Thyroid gland (tissue), 4 donors: Measurements from ENCODE around the gene SLC45A2.

Source experiments
- POLR2A ChIP-seq, 2 donors: fragments of 450-650 bp; IDR thresholded peaks; one replicate each; pipeline ENCODE4 v1.6.1; 2017; ENCODE audit warnings: antibody characterized with exemption in 2 of 2, mild to moderate bottlenecking in 2 of 2, moderate library complexity in 1 of 2
- TF ChIP-seq, protein P1 (sequence below), 6 experiments: fragments of 200-600 bp in 3 of 6; fragments of 450-650 bp in 3 of 6; sonication (generic) in 3 of 6; IDR thresholded peaks; one replicate each; pipeline ENCODE4 v1.5.1; 2016 to 2019; ENCODE audit warnings: antibody characterized with exemption in 6 of 6, mild to moderate bottlenecking in 2 of 6, inconsistent platforms in 1 of 6, moderate library complexity in 1 of 6

DNA sequence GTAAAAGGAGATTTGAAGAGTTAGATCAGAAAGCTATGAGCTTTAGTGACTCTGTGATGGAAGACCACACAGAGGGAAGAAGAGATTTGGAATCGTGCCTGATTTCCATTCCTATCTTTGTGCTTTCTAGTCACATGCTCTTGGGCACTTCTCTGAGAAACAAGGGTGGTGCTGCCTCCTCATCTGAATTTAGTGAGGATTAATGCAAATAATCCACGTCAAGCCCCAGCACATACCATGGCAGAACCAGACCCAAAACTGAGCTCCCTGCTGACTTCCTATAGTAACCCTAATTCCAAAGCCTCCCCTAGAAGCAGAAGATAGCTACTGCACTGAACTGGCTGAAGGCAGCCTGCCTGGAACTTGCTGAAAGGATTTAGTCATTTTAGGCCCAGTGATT lies 17.7 kb downstream of the SLC45A2 start:
- TF ChIP-seq, protein P1, sequence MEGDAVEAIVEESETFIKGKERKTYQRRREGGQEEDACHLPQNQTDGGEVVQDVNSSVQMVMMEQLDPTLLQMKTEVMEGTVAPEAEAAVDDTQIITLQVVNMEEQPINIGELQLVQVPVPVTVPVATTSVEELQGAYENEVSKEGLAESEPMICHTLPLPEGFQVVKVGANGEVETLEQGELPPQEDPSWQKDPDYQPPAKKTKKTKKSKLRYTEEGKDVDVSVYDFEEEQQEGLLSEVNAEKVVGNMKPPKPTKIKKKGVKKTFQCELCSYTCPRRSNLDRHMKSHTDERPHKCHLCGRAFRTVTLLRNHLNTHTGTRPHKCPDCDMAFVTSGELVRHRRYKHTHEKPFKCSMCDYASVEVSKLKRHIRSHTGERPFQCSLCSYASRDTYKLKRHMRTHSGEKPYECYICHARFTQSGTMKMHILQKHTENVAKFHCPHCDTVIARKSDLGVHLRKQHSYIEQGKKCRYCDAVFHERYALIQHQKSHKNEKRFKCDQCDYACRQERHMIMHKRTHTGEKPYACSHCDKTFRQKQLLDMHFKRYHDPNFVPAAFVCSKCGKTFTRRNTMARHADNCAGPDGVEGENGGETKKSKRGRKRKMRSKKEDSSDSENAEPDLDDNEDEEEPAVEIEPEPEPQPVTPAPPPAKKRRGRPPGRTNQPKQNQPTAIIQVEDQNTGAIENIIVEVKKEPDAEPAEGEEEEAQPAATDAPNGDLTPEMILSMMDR (IDR thresholded peaks at IDR 0.05): no peak
- TF ChIP-seq POLR2A (IDR thresholded peaks at IDR 0.05): no peak
